ENCODE data around the gene GNB1L. TPM values are rescaled to one million over a fixed set of nuclear protein-coding genes. Genes with fewer than 3 reads are reported as not detected.

The GNB1L gene
- total and polyA plus RNA-seq, 9 of the 15 experiments (the other 6 are each of a cell fraction or from before 2014, with no cell fraction given), result 0.56 to 50.5 (median 10.2) TPM

DNA sequence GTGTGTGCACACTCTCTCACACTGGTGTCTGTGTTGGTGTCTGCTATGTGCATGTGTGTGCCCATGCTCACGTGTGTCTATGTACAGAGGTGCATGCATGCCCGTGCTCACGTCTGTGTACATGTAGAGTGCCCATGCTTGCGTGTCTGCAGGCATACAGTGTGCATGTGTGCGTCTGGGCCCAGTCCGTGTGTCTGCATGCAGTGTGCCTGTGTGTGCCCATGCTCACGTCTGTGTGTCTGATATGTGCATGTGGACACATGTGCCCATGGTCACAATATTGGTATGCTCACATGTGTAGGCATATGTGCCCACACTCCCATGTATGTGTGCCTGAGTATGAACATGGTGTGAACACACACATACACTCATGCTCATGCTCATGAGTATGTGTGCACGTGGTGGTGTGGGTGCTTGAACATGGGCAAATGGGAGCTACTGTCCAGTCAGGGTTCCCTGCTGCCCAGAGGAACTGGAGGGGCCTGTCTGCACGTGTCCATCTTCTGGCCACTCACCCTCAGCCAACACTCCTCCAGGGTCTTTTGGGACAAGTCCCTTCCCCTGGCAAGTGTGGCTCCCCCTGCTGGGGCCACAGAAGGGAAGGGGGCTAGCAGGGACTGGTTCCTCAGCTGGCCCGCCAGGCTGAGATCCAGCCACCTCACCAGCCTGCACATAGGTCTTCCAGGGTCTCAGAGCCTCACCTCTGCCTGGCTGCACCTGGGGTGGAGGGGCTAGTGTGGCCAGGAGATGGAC is 101.4 kb downstream of the GNB1L start (continued):
- TF ChIP-seq, protein P1, sequence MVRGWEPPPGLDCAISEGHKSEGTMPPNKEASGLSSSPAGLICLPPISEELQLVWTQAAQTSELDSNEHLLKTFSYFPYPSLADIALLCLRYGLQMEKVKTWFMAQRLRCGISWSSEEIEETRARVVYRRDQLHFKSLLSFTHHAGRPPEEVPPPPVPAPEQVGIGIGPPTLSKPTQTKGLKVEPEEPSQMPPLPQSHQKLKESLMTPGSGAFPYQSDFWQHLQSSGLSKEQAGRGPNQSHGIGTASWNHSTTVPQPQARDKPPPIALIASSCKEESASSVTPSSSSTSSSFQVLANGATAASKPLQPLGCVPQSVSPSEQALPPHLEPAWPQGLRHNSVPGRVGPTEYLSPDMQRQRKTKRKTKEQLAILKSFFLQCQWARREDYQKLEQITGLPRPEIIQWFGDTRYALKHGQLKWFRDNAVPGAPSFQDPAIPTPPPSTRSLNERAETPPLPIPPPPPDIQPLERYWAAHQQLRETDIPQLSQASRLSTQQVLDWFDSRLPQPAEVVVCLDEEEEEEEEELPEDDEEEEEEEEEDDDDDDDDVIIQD (CRISPR knock-in tag; IDR thresholded peaks at IDR 0.05), result 0 out of 2 replicates have a peak, but pooled peaks have one; percentile 43
- TF ChIP-seq RAD21 (CRISPR knock-in tag; conservative IDR thresholded peaks at IDR 0.05 in 1 of 2, IDR thresholded peaks at IDR 0.05 in 1 of 2), result peak in 1 of 2 experiments; percentile 60; a peak in 2 of 4 replicates
- TF ChIP-seq, protein P2, sequence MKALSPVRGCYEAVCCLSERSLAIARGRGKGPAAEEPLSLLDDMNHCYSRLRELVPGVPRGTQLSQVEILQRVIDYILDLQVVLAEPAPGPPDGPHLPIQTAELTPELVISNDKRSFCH (CRISPR knock-in tag; IDR thresholded peaks at IDR 0.05), result no peak
- TF ChIP-seq, protein P2 (tag; IDR thresholded peaks at IDR 0.05), result peak; percentile 68; the same call in 1 of the 2 replicates
- TF ChIP-seq HEY1 (CRISPR knock-in tag; IDR thresholded peaks at IDR 0.05; ENCODE audit: borderline replicate concordance), result no peak
- no peak for TF ChIP-seq RNF2 (IDR thresholded peaks at IDR 0.05)
- TF ChIP-seq E2F3 (CRISPR knock-in tag; IDR thresholded peaks at IDR 0.05), result 0 out of 2 replicates have a peak, but pooled peaks have one; percentile 38
- peak; percentile 17 for TF ChIP-seq TBP (optimal IDR thresholded peaks at IDR 0.05; ENCODE audit: low read depth, low read length)
- peak; percentile 29; the same call in 1 of the 2 replicates for TF ChIP-seq JUND (IDR thresholded peaks at IDR 0.05; ENCODE audit: borderline replicate concordance, low read depth, low read length)
- no peak; the same call in 2 of the 3 replicates for TF ChIP-seq JUND (tag; IDR thresholded peaks at IDR 0.05; ENCODE audit: borderline replicate concordance, low read depth, low read length)
- TF ChIP-seq, protein P3, sequence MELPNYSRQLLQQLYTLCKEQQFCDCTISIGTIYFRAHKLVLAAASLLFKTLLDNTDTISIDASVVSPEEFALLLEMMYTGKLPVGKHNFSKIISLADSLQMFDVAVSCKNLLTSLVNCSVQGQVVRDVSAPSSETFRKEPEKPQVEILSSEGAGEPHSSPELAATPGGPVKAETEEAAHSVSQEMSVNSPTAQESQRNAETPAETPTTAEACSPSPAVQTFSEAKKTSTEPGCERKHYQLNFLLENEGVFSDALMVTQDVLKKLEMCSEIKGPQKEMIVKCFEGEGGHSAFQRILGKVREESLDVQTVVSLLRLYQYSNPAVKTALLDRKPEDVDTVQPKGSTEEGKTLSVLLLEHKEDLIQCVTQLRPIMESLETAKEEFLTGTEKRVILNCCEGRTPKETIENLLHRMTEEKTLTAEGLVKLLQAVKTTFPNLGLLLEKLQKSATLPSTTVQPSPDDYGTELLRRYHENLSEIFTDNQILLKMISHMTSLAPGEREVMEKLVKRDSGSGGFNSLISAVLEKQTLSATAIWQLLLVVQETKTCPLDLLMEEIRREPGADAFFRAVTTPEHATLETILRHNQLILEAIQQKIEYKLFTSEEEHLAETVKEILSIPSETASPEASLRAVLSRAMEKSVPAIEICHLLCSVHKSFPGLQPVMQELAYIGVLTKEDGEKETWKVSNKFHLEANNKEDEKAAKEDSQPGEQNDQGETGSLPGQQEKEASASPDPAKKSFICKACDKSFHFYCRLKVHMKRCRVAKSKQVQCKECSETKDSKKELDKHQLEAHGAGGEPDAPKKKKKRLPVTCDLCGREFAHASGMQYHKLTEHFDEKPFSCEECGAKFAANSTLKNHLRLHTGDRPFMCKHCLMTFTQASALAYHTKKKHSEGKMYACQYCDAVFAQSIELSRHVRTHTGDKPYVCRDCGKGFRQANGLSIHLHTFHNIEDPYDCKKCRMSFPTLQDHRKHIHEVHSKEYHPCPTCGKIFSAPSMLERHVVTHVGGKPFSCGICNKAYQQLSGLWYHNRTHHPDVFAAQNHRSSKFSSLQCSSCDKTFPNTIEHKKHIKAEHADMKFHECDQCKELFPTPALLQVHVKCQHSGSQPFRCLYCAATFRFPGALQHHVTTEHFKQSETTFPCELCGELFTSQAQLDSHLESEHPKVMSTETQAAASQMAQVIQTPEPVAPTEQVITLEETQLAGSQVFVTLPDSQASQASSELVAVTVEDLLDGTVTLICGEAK (IDR thresholded peaks at IDR 0.05), result no peak
- TF ChIP-seq, protein P3 (CRISPR knock-in tag; IDR thresholded peaks at IDR 0.05), result 0 out of 2 replicates have a peak, but pooled peaks have one; percentile 63
- peak; percentile 60 for TF ChIP-seq BHLHE40 (IDR thresholded peaks at IDR 0.05; ENCODE audit: low read length)
- TF ChIP-seq PHF21A (IDR thresholded peaks at IDR 0.05; ENCODE audit: borderline replicate concordance, low read depth), result 0 out of 2 replicates have a peak, but pooled peaks have one; percentile 42
- 0 out of 4 replicates have a peak, but pooled peaks of 1 of the 2 experiments have one; percentile 13 for TF ChIP-seq MAZ (CRISPR knock-in tag; conservative IDR thresholded peaks at IDR 0.05 in 1 of 2, IDR thresholded peaks at IDR 0.05 in 1 of 2)
